Neuronal stem cell (in vitro differentiated cells): ENCODE measurements around the gene DOCK3.

Experiments used
- DNase-seq: peaks from one replicate; pipeline ENCODE4 v3.0.0-alpha.2; 2013; ENCODE audit warnings: low spot score
- H2AFZ ChIP-seq: one replicate; pipeline ENCODE4 v1.6.1; 2013; ENCODE audit warnings: mild to moderate bottlenecking, low read length, inconsistent platforms
- H2AK5ac ChIP-seq: 2 replicates; pipeline ENCODE4 v1.6.1; 2013; ENCODE audit warnings: low read depth, mild to moderate bottlenecking, inconsistent platforms, low read length, moderate library complexity, mixed read lengths
- H2BK120ac ChIP-seq: 2 replicates; pipeline ENCODE4 v1.6.1; 2013; ENCODE audit warnings: low read depth, mild to moderate bottlenecking, inconsistent platforms, low read length, moderate library complexity, mixed read lengths
- H2BK12ac ChIP-seq: one replicate; pipeline ENCODE4 v1.6.1; 2013; ENCODE audit warnings: low read length, inconsistent platforms
- H2BK15ac ChIP-seq: 2 replicates; pipeline ENCODE4 v1.6.1; 2013; ENCODE audit warnings: mild to moderate bottlenecking, low read length, inconsistent platforms, mixed read lengths
- H2BK5ac ChIP-seq: one replicate; pipeline ENCODE4 v1.6.1; 2013; ENCODE audit warnings: inconsistent platforms, mild to moderate bottlenecking, low read length, moderate library complexity
- H3K14ac ChIP-seq: one replicate; pipeline ENCODE4 v1.6.1; 2013; ENCODE audit warnings: low read length, inconsistent platforms
- H3K18ac ChIP-seq: 2 replicates; pipeline ENCODE4 v1.6.1; 2013; ENCODE audit warnings: low read length, inconsistent platforms
- H3K23ac ChIP-seq: 2 replicates; pipeline ENCODE4 v1.6.1; 2013; ENCODE audit warnings: low read depth, mild to moderate bottlenecking, mixed read lengths, low read length, inconsistent platforms; ENCODE audit not compliant: poor library complexity
- H3K27ac ChIP-seq: replicated peaks from 3 replicates; pipeline ENCODE4 v1.5.1; 2013; ENCODE audit warnings: low read length, inconsistent platforms
- H3K27me3 ChIP-seq, 3 experiments: 2 replicates each; pipeline ENCODE4 v1.6.1; 2013; ENCODE audit warnings: low read length in 3 of 3, mild to moderate bottlenecking in 2 of 3, inconsistent platforms in 1 of 3, low read depth in 1 of 3, mixed read lengths in 1 of 3, moderate library complexity in 1 of 3; ENCODE audit not compliant: control insufficient read depth in 3 of 3, insufficient read depth in 3 of 3
- H3K36me3 ChIP-seq, 2 donors: replicated peaks in 1 of 2; 2 replicates each; pipeline ENCODE4 v1.6.1; 2013; ENCODE audit warnings: low read length in 2 of 2; ENCODE audit not compliant: control insufficient read depth in 2 of 2, insufficient read depth in 2 of 2
- H3K4ac ChIP-seq: 2 replicates; pipeline ENCODE4 v1.6.1; 2013; ENCODE audit warnings: inconsistent platforms, mild to moderate bottlenecking, low read length, moderate library complexity
- H3K4me1 ChIP-seq, 2 donors: 1 replicate in 1 of 2; 2 replicates in 1 of 2; pipeline ENCODE4 v1.6.1; 2013; ENCODE audit warnings: low read length in 2 of 2, low read depth in 1 of 2; ENCODE audit not compliant: control insufficient read depth in 2 of 2, insufficient read depth in 1 of 2
- H3K4me2 ChIP-seq: one replicate; pipeline ENCODE4 v1.6.1; 2013; ENCODE audit warnings: mild to moderate bottlenecking, low read length, inconsistent platforms; ENCODE audit not compliant: insufficient read depth, poor library complexity, severe bottlenecking
- H3K4me3 ChIP-seq, 2 donors: 2 replicates each; pipeline ENCODE4 v1.5.1; 2013; ENCODE audit warnings: low read length in 2 of 2, mild to moderate bottlenecking in 2 of 2, inconsistent platforms in 1 of 2, moderate library complexity in 1 of 2
- H3K79me1 ChIP-seq: one replicate; pipeline ENCODE4 v1.6.1; 2013; ENCODE audit warnings: low read depth, mild to moderate bottlenecking, inconsistent platforms, low read length, moderate library complexity
- H3K9ac ChIP-seq: one replicate; pipeline ENCODE4 v1.6.1; 2013; ENCODE audit warnings: mild to moderate bottlenecking, low read depth, low read length, inconsistent platforms; ENCODE audit not compliant: poor library complexity
- H3K9me3 ChIP-seq, 2 donors: replicated peaks in 1 of 2; 2 replicates each; pipeline versions ENCODE3 to v1.6.1; 2013; ENCODE audit warnings: low read length in 2 of 2, mild to moderate bottlenecking in 2 of 2, inconsistent platforms in 1 of 2, low read depth in 1 of 2, mixed read lengths in 1 of 2, moderate library complexity in 1 of 2; ENCODE audit not compliant: control insufficient read depth in 2 of 2, insufficient read depth in 1 of 2
- H4K8ac ChIP-seq: one replicate; pipeline ENCODE4 v1.6.1; 2013; ENCODE audit warnings: low read depth, mild to moderate bottlenecking, inconsistent platforms, low read length, moderate library complexity
- H4K91ac ChIP-seq: one replicate; pipeline ENCODE4 v1.6.1; 2013; ENCODE audit warnings: low read length, low read depth, mild to moderate bottlenecking, inconsistent platforms; ENCODE audit not compliant: poor library complexity
- WGBS, 2 donors: extraction: QIAGEN DNeasy Blood & Tissue Kit; methylation state at CpG; one replicate each; pipeline ENCODE4 v1.1.7; 2013; ENCODE audit warnings: missing lambda C conversion rate in 2 of 2, mixed read lengths in 1 of 2; ENCODE audit not compliant: insufficient read length in 2 of 2, insufficient replicate concordance in 1 of 2; ENCODE audit errors: extremely low coverage in 2 of 2; 5-methylcytosine and 5-hydroxymethylcytosine counted together

DOCK3 gene

GRCh38 chr3:50645378-50645777, 29.3 kb upstream of the DOCK3 start:
- Histone ChIP-seq H2BK15ac (no peak overlapping the region), H3K4me2 (no peak overlapping the region), H2BK12ac (no peak overlapping the region), H3K14ac (no peak overlapping the region), H3K27me3 (no peaks in the 10 kb centered on the region), H3K9ac (no peak overlapping the region), H2AFZ (no peak overlapping the region), H4K91ac (no peak overlapping the region), H3K27ac (no peak overlapping the region), H3K4me3 (no peak overlapping the region), H3K4me1 (peaks cover 5 to 16% of the 10 kb centered on the region in 2 donors), H2BK5ac (no peak overlapping the region), H2AK5ac (no peak overlapping the region), H3K23ac (no peak overlapping the region), H3K18ac (no peak overlapping the region), H3K79me1 (peaks cover 1% of the 10 kb centered on the region), H3K9me3 (no peaks in the 10 kb centered on the region), H4K8ac (no peak overlapping the region), H3K36me3 (peaks cover 9 to 32% of the 10 kb centered on the region in 2 donors), H2BK120ac (no peak overlapping the region), H3K4ac (no peak overlapping the region)
- no CpG with 5 or more reads among the region's 2 CpGs for WGBS, 2 donors
- no peak for DNase-seq

GRCh38 chr3:50648313-50648712, 26.4 kb upstream of the DOCK3 start:
- Histone ChIP-seq H2AFZ (peak overlapping the region; percentile 42), H3K4me2 (no peak overlapping the region), H3K27me3 (no peaks in the 10 kb centered on the region), H3K23ac (peak overlapping the region; percentile 35), H2AK5ac (no peak overlapping the region), H3K79me1 (no peaks in the 10 kb centered on the region), H4K91ac (no peak overlapping the region), H3K18ac (peak overlapping the region; percentile 63), H3K4me1 (peaks cover 17 to 26% of the 10 kb centered on the region in 2 donors), H2BK15ac (no peak overlapping the region), H3K36me3 (peaks cover 9 to 20% of the 10 kb centered on the region in 2 donors), H2BK12ac (no peak overlapping the region), H3K4ac (no peak overlapping the region), H2BK5ac (no peak overlapping the region), H3K27ac (no peak overlapping the region), H4K8ac (no peak overlapping the region), H3K9ac (no peak overlapping the region), H2BK120ac (no peak overlapping the region), H3K14ac (no peak overlapping the region), H3K9me3 (no peaks in the 10 kb centered on the region), H3K4me3 (no peak overlapping the region)
- no peak for DNase-seq
- no CpG with 5 or more reads among the region's 6 CpGs for WGBS, 2 donors

- Histone ChIP-seq H3K4me1 (peaks cover 17 to 26% of the 10 kb centered on the region in 2 donors), H2BK15ac (no peak overlapping the region), H2AK5ac (no peak overlapping the region), H3K36me3 (peaks cover 9 to 17% of the 10 kb centered on the region in 2 donors), H3K27me3 (no peaks in the 10 kb centered on the region), H2BK5ac (no peak overlapping the region), H3K27ac (no peak overlapping the region), H4K8ac (no peak overlapping the region), H3K14ac (no peak overlapping the region), H3K23ac (no peak overlapping the region), H4K91ac (no peak overlapping the region), H3K79me1 (no peaks in the 10 kb centered on the region), H3K4me3 (no peak overlapping the region), H3K4ac (no peak overlapping the region), H3K9me3 (no peaks in the 10 kb centered on the region), H3K18ac (no peak overlapping the region), H2AFZ (no peak overlapping the region), H2BK120ac (no peak overlapping the region), H3K9ac (no peak overlapping the region), H2BK12ac (no peak overlapping the region), H3K4me2 (no peak overlapping the region)
- no CpG with 5 or more reads among the region's 2 CpGs for WGBS, 2 donors
- DNase-seq, result no peak
Measured at GRCh38 chr3:50648944-50649343, 25.8 kb upstream of the DOCK3 start.

GRCh38 chr3:50649451-50649931, 25.2 kb upstream of the DOCK3 start:
- no peak overlapping the region for H4K8ac ChIP-seq
- no peak overlapping the region for H2AK5ac ChIP-seq
- DNase-seq, result no peak
- WGBS, 2 donors, result no CpG with 5 or more reads among the region's 8 CpGs
- no peak overlapping the region for H2AFZ ChIP-seq
- no peak overlapping the region for H3K9ac ChIP-seq
- peaks cover 9 to 14% of the 10 kb centered on the region in 2 donors for H3K36me3 ChIP-seq
- no peak overlapping the region for H3K27ac ChIP-seq
- no peak overlapping the region for H3K14ac ChIP-seq
- no peak overlapping the region for H2BK120ac ChIP-seq
- H2BK12ac ChIP-seq, result no peak overlapping the region
- H3K4me3 ChIP-seq, result no peak overlapping the region
- H2BK15ac ChIP-seq, result no peak overlapping the region
- no peaks in the 10 kb centered on the region for H3K27me3 ChIP-seq
- H3K79me1 ChIP-seq, result no peaks in the 10 kb centered on the region
- H2BK5ac ChIP-seq, result no peak overlapping the region
- no peak overlapping the region for H3K4ac ChIP-seq
- no peak overlapping the region for H4K91ac ChIP-seq
- peak overlapping the region; percentile 54 for H3K18ac ChIP-seq
- no peak overlapping the region for H3K4me2 ChIP-seq
- peaks cover 17 to 26% of the 10 kb centered on the region in 2 donors for H3K4me1 ChIP-seq
- H3K9me3 ChIP-seq, result no peaks in the 10 kb centered on the region
- peak overlapping the region; percentile 83 for H3K23ac ChIP-seq
